ENCODE data around the gene CDX1.

GRCh38 chr5:150206098-150206778, 39.7 kb downstream of the CDX1 start:
- TF ChIP-seq POLR2A (IDR thresholded peaks at IDR 0.05) (no peak), CTCF (IDR thresholded peaks at IDR 0.05) (no peak)
